Measurements from ENCODE around the gene LEMD3. TPM values are rescaled to one million over a fixed set of nuclear protein-coding genes. Genes with fewer than 3 reads are reported as not detected.

Gene LEMD3
- total RNA-seq, 1 donor from 2014 or later: 25.4 TPM

GRCh38 chr12:65139389-65139788 is 30.0 kb upstream of the LEMD3 start:
- Mint-ChIP-seq H3K27ac (ENCODE audit: unreplicated experiment) (no peak overlapping the region), H3K4me1 (ENCODE audit: low read depth, unreplicated experiment) (no peaks in the 10 kb centered on the region), H3K9me3 (ENCODE audit: unreplicated experiment) (no peaks in the 10 kb centered on the region), H3K27me3 (ENCODE audit: unreplicated experiment) (peaks cover 1% of the 10 kb centered on the region), H3K4me3 (ENCODE audit: unreplicated experiment) (no peak overlapping the region), H3K36me3 (ENCODE audit: unreplicated experiment) (peaks cover 5% of the 10 kb centered on the region)
- TF ChIP-seq CTCF (IDR thresholded peaks at IDR 0.05; ENCODE audit: partially characterized antibody, unreplicated experiment): no peak
- no peak for DNase-seq

GRCh38 chr12:65140738-65141137 is 28.6 kb upstream of the LEMD3 start:
- DNase-seq: no peak
- Mint-ChIP-seq H3K4me3 (ENCODE audit: unreplicated experiment) (no peak overlapping the region), H3K36me3 (ENCODE audit: unreplicated experiment) (peaks cover 5% of the 10 kb centered on the region), H3K4me1 (ENCODE audit: low read depth, unreplicated experiment) (no peaks in the 10 kb centered on the region), H3K9me3 (ENCODE audit: unreplicated experiment) (no peaks in the 10 kb centered on the region), H3K27me3 (ENCODE audit: unreplicated experiment) (peaks cover 1% of the 10 kb centered on the region), H3K27ac (ENCODE audit: unreplicated experiment) (no peak overlapping the region)
- no peak for TF ChIP-seq CTCF (IDR thresholded peaks at IDR 0.05; ENCODE audit: partially characterized antibody, unreplicated experiment)

- Mint-ChIP-seq H3K4me1 (ENCODE audit: low read depth, unreplicated experiment) (no peaks in the 10 kb centered on the region), H3K36me3 (ENCODE audit: unreplicated experiment) (no peaks in the 10 kb centered on the region), H3K27ac (ENCODE audit: unreplicated experiment) (no peak overlapping the region), H3K9me3 (ENCODE audit: unreplicated experiment) (no peaks in the 10 kb centered on the region), H3K4me3 (ENCODE audit: unreplicated experiment) (no peak overlapping the region), H3K27me3 (ENCODE audit: unreplicated experiment) (no peaks in the 10 kb centered on the region)
- TF ChIP-seq CTCF (IDR thresholded peaks at IDR 0.05; ENCODE audit: partially characterized antibody, unreplicated experiment): no peak
- no peak for DNase-seq
Observed at GRCh38 chr12:65147312-65147905, 22.0 kb upstream of the LEMD3 start.

- Mint-ChIP-seq H3K4me3 (ENCODE audit: unreplicated experiment) (no peak overlapping the region), H3K9me3 (ENCODE audit: unreplicated experiment) (no peaks in the 10 kb centered on the region), H3K27me3 (ENCODE audit: unreplicated experiment) (peaks cover 2% of the 10 kb centered on the region), H3K27ac (ENCODE audit: unreplicated experiment) (no peak overlapping the region), H3K4me1 (ENCODE audit: low read depth, unreplicated experiment) (no peaks in the 10 kb centered on the region), H3K36me3 (ENCODE audit: unreplicated experiment) (no peaks in the 10 kb centered on the region)
- no peak for TF ChIP-seq CTCF (IDR thresholded peaks at IDR 0.05; ENCODE audit: partially characterized antibody, unreplicated experiment)
- no peak for DNase-seq
Observed at GRCh38 chr12:65152012-65152411, 17.4 kb upstream of the LEMD3 start.

- no peak overlapping the region for H3K4me3 Mint-ChIP-seq (ENCODE audit: unreplicated experiment)
- no peak for TF ChIP-seq CTCF (IDR thresholded peaks at IDR 0.05; ENCODE audit: partially characterized antibody, unreplicated experiment)
- no peaks in the 10 kb centered on the region for H3K4me1 Mint-ChIP-seq (ENCODE audit: low read depth, unreplicated experiment)
- no peak overlapping the region for H3K27ac Mint-ChIP-seq (ENCODE audit: unreplicated experiment)
- H3K9me3 Mint-ChIP-seq (ENCODE audit: unreplicated experiment): no peaks in the 10 kb centered on the region
- H3K36me3 Mint-ChIP-seq (ENCODE audit: unreplicated experiment): no peaks in the 10 kb centered on the region
- DNase-seq: no peak
- peaks cover 2% of the 10 kb centered on the region for H3K27me3 Mint-ChIP-seq (ENCODE audit: unreplicated experiment)
Observed at GRCh38 chr12:65152596-65152995, 16.8 kb upstream of the LEMD3 start.
